ENCODE data around the gene NUP210L.

GRCh38 chr1:154181944-154182343 lies 27.1 kb upstream of the NUP210L start:
- TF ChIP-seq POLR2AphosphoS5 (IDR thresholded peaks at IDR 0.05; ENCODE audit: low read depth) (no peak), EZH2 (IDR thresholded peaks at IDR 0.05; ENCODE audit: low read depth, unreplicated experiment) (no peak), CTCF (conservative IDR thresholded peaks at IDR 0.05; ENCODE audit: low read depth in 2 of 2) (no peak), REST (IDR thresholded peaks at IDR 0.05; ENCODE audit: unreplicated experiment) (no peak), ZNF114 (CRISPR knock-in tag; IDR thresholded peaks at IDR 0.05) (no peak), EZH2phosphoT487 (IDR thresholded peaks at IDR 0.05; ENCODE audit: unreplicated experiment) (no peak)
